ENCODE measurements around the gene GDPGP1. TPM values are rescaled to one million over a fixed set of nuclear protein-coding genes. Genes with fewer than 3 reads are reported as not detected.
A peak's percentile ranks its signal among the peaks of the same experiment; 100 is the strongest.

GDPGP1 gene
- total RNA-seq, 1 donor from 2014 or later: 4.1 TPM

DNA sequence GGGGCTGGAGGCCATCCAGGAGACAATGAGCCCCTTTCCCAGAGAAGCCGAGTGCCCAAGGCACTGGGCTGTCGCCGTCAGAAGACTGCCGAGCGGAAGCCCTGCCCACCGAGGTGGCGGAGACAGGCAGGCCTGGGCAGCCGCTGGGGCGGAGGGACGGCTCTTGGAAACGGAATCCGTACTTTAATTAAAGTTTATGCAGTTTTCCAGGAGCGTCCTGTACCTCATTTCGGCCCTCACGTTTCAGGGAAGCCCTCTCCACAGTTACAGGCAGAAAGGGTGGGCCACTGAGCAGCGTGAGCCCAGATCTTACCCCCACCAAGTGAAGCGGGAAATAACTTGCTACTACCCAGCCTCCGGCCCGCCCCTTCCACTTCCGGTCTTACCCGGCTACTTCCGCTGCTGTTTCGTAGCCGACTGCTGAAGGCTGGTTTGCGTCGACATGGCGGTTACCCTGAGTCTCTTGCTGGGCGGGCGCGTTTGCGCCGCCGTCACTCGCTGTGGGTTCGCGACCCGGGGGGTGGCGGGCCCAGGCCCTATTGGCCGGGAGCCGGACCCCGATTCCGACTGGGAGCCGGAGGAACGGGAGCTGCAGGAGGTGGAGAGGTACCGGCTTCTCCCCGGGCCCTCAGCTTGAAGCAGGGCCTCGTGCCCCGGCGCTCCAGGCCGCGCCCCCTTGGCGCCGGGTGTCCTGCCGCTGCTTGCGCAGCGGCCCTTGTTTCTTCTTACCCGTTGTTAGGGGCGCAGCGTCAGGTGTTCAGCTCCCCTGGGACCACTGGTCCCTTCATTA lies 31.5 kb downstream of the GDPGP1 start, which contains the start of gene NGRN:
NGRN (plus strand) TSS at position 402 of the 790 bp plus-strand sequence; CDS start at position 443, 41 bp downstream.
- Mint-ChIP-seq H3K4me3 (ENCODE audit: unreplicated experiment) (peak within 1 kb of the TSS; percentile 97), H3K4me1 (ENCODE audit: low read depth, unreplicated experiment) (peaks cover 16% of the 10 kb centered on the region), H3K27me3 (ENCODE audit: low read depth, unreplicated experiment) (no peaks in the 10 kb centered on the region), H3K9me3 (ENCODE audit: unreplicated experiment) (no peaks in the 10 kb centered on the region), H3K27ac (ENCODE audit: unreplicated experiment) (peak within 1 kb of the TSS; percentile 94), H3K36me3 (ENCODE audit: low read depth, unreplicated experiment) (peaks cover 5% of the 10 kb centered on the region)
- H3K27me3 ChIP-seq (ENCODE audit: insufficient read depth, low read length): no peaks in the 10 kb centered on the region
- FAIRE-seq: no peak
- peak within 1 kb of the TSS; percentile 95 for H2AFZ ChIP-seq (ENCODE audit: low read depth, low read length)
- peak within 1 kb of the TSS; percentile 87 for H3K9ac ChIP-seq (ENCODE audit: low read length)
- peak within 1 kb of the TSS; percentile 88 for H3K4me3 ChIP-seq (ENCODE audit: insufficient read depth, low read depth, low read length)
- peaks cover 8% of the 10 kb centered on the region for H3K36me3 ChIP-seq (ENCODE audit: insufficient read depth, low read length)
- TF ChIP-seq, protein P1, sequence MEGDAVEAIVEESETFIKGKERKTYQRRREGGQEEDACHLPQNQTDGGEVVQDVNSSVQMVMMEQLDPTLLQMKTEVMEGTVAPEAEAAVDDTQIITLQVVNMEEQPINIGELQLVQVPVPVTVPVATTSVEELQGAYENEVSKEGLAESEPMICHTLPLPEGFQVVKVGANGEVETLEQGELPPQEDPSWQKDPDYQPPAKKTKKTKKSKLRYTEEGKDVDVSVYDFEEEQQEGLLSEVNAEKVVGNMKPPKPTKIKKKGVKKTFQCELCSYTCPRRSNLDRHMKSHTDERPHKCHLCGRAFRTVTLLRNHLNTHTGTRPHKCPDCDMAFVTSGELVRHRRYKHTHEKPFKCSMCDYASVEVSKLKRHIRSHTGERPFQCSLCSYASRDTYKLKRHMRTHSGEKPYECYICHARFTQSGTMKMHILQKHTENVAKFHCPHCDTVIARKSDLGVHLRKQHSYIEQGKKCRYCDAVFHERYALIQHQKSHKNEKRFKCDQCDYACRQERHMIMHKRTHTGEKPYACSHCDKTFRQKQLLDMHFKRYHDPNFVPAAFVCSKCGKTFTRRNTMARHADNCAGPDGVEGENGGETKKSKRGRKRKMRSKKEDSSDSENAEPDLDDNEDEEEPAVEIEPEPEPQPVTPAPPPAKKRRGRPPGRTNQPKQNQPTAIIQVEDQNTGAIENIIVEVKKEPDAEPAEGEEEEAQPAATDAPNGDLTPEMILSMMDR (IDR thresholded peaks at IDR 0.05; ENCODE audit: insufficient read depth, low read depth, low read length): no peak
- no peak for TF ChIP-seq EZH2 (IDR thresholded peaks at IDR 0.05; ENCODE audit: insufficient read depth, low read length)
- H3K27ac ChIP-seq (ENCODE audit: low read depth, low read length): peak within 1 kb of the TSS; percentile 87
- peaks cover 36% of the 10 kb centered on the region for H4K20me1 ChIP-seq (ENCODE audit: insufficient read depth, low read length)
- H3K4me1 ChIP-seq (ENCODE audit: insufficient read depth, low read length): peaks cover 31% of the 10 kb centered on the region
- H3K4me2 ChIP-seq (ENCODE audit: low read length): peak within 1 kb of the TSS; percentile 88
- no peaks in the 10 kb centered on the region for H3K9me3 ChIP-seq (ENCODE audit: insufficient read depth, low read depth, low read length)
- peaks cover 53% of the 10 kb centered on the region for H3K79me2 ChIP-seq (ENCODE audit: insufficient read depth, low read length)
- peak; percentile 85 for DNase-seq (ENCODE audit: low read depth)

DNA sequence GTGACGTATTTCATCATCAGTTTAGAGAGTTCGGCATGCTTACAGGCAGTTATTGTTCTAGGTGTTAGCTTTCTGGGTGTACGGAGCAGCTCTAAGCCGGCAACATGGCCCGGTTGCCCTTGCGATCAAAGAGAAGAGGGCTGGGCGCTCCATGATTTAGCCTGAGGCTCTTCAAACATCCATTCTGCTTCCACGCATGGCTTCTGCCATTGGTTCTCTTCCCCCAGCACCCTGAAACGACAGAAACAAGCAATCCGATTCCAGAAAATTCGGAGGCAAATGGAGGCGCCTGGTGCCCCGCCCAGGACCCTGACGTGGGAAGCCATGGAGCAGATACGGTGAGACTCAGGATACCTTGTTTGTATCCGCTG lies 32.0 kb downstream of the GDPGP1 start:
- Histone ChIP-seq H2AFZ (ENCODE audit: low read depth, low read length) (peak overlapping the region; percentile 95), H3K4me1 (ENCODE audit: insufficient read depth, low read length) (peaks cover 31% of the 10 kb centered on the region), H3K27me3 (ENCODE audit: insufficient read depth, low read length) (no peaks in the 10 kb centered on the region), H4K20me1 (ENCODE audit: insufficient read depth, low read length) (peaks cover 42% of the 10 kb centered on the region), H3K9ac (ENCODE audit: low read length) (peak overlapping the region; percentile 87), H3K9me3 (ENCODE audit: insufficient read depth, low read depth, low read length) (no peaks in the 10 kb centered on the region), H3K4me3 (ENCODE audit: insufficient read depth, low read depth, low read length) (peak overlapping the region; percentile 88), H3K79me2 (ENCODE audit: insufficient read depth, low read length) (peaks cover 59% of the 10 kb centered on the region), H3K4me2 (ENCODE audit: low read length) (peak overlapping the region; percentile 88), H3K36me3 (ENCODE audit: insufficient read depth, low read length) (peaks cover 14% of the 10 kb centered on the region), H3K27ac (ENCODE audit: low read depth, low read length) (peak overlapping the region; percentile 87)
- no peaks in the 10 kb centered on the region for H3K27me3 Mint-ChIP-seq (ENCODE audit: low read depth, unreplicated experiment)
- H3K36me3 Mint-ChIP-seq (ENCODE audit: low read depth, unreplicated experiment): peaks cover 6% of the 10 kb centered on the region
- H3K4me3 Mint-ChIP-seq (ENCODE audit: unreplicated experiment): peak overlapping the region; percentile 97
- no peaks in the 10 kb centered on the region for H3K9me3 Mint-ChIP-seq (ENCODE audit: unreplicated experiment)
- peak; percentile 29 for DNase-seq (ENCODE audit: low read depth)
- peaks cover 16% of the 10 kb centered on the region for H3K4me1 Mint-ChIP-seq (ENCODE audit: low read depth, unreplicated experiment)
- H3K27ac Mint-ChIP-seq (ENCODE audit: unreplicated experiment): peak overlapping the region; percentile 94
- no peak for FAIRE-seq
- TF ChIP-seq EZH2 (IDR thresholded peaks at IDR 0.05; ENCODE audit: insufficient read depth, low read length): no peak
- TF ChIP-seq, protein P1 (IDR thresholded peaks at IDR 0.05; ENCODE audit: insufficient read depth, low read depth, low read length): no peak

DNA sequence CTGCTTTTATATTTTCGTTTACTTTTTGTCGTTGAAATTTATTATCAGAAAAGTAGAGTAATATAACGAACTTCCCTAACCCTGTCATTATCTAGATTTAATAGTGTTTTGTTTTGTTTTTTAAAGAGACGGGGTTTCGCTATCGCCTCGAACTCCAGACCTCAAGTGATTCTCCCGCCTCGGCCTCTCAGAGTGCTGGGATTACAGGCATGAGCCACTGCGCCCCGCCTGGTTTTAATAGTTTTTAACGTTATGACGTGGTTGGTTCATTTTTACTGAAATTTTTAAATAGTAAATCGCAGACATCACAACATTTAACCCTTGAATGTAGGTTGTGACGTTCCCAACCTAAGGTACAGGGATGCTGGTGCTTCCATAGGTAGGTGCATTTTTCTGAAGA lies 32.5 kb downstream of the GDPGP1 start:
- peak overlapping the region; percentile 97 for H3K4me3 Mint-ChIP-seq (ENCODE audit: unreplicated experiment)
- H3K9ac ChIP-seq (ENCODE audit: low read length): peak overlapping the region; percentile 87
- peak overlapping the region; percentile 95 for H2AFZ ChIP-seq (ENCODE audit: low read depth, low read length)
- H3K4me1 Mint-ChIP-seq (ENCODE audit: low read depth, unreplicated experiment): peaks cover 16% of the 10 kb centered on the region
- H3K36me3 ChIP-seq (ENCODE audit: insufficient read depth, low read length): peaks cover 18% of the 10 kb centered on the region
- peak overlapping the region; percentile 94 for H3K27ac Mint-ChIP-seq (ENCODE audit: unreplicated experiment)
- no peak for FAIRE-seq
- TF ChIP-seq, protein P1 (IDR thresholded peaks at IDR 0.05; ENCODE audit: insufficient read depth, low read depth, low read length): no peak
- TF ChIP-seq EZH2 (IDR thresholded peaks at IDR 0.05; ENCODE audit: insufficient read depth, low read length): no peak
- no peak for DNase-seq (ENCODE audit: low read depth)
- peak overlapping the region; percentile 88 for H3K4me2 ChIP-seq (ENCODE audit: low read length)
- peaks cover 63% of the 10 kb centered on the region for H3K79me2 ChIP-seq (ENCODE audit: insufficient read depth, low read length)
- no peaks in the 10 kb centered on the region for H3K27me3 Mint-ChIP-seq (ENCODE audit: low read depth, unreplicated experiment)
- H3K4me1 ChIP-seq (ENCODE audit: insufficient read depth, low read length): peaks cover 31% of the 10 kb centered on the region
- H4K20me1 ChIP-seq (ENCODE audit: insufficient read depth, low read length): peaks cover 47% of the 10 kb centered on the region
- H3K4me3 ChIP-seq (ENCODE audit: insufficient read depth, low read depth, low read length): peak overlapping the region; percentile 88
- H3K9me3 Mint-ChIP-seq (ENCODE audit: unreplicated experiment): no peaks in the 10 kb centered on the region
- H3K9me3 ChIP-seq (ENCODE audit: insufficient read depth, low read depth, low read length): no peaks in the 10 kb centered on the region
- peak overlapping the region; percentile 87 for H3K27ac ChIP-seq (ENCODE audit: low read depth, low read length)
- H3K36me3 Mint-ChIP-seq (ENCODE audit: low read depth, unreplicated experiment): peaks cover 9% of the 10 kb centered on the region
- H3K27me3 ChIP-seq (ENCODE audit: insufficient read depth, low read length): no peaks in the 10 kb centered on the region
